ENCODE data around the gene SRD5A2. TPM values are rescaled to one million over a fixed set of nuclear protein-coding genes. Genes with fewer than 3 reads are reported as not detected.

The SRD5A2 gene
- total RNA-seq, 2 experiments from 2014 or later = 0.04 TPM; not detected in 1

DNA sequence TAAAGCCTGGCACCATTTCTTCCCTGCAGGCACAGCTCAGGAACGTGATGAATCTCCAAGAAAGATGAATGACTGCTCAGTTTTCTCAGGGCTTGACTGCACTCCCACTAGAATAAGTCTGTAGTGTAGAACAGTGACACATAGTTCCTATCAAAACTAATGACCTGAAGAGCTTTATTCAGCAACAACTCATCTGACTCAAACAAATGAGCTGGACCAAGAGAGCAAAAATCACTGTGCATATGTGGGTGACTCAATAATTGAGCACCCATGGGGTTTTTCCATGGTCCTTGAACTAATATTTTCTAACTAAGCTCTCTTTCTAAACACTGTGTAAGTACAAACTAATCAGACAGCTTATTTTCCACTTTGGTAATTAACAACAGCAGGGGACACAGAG, 105.0 kb downstream of the SRD5A2 start:
- CTCF ChIA-PET = no interaction called here
- POLR2A ChIA-PET = no interaction called here

GRCh38 chr2:31474296-31474695, 106.4 kb downstream of the SRD5A2 start:
- ChIA-PET CTCF (no interaction called here), POLR2A (no interaction called here)

Other genes with a start within 250 kb of the SRD5A2 start
- not detected for gene XDH, start 166.2 kb downstream of the SRD5A2 start, total RNA-seq

Data from activated CD8-positive, alpha-beta memory T cell treated with anti-CD3 and anti-CD28 coated beads for 36 hours (primary cell).